ENCODE measurements around the gene RETN.
A peak's percentile ranks its signal among the peaks of the same experiment; 100 is the strongest.

RETN gene

GRCh38 chr19:7661744-7662538 lies 6.9 kb upstream of the RETN start:
- no peak for DNase-seq

- DNase-seq: no peak
Measured at GRCh38 chr19:7662657-7663056, 6.2 kb upstream of the RETN start.

- no peak for DNase-seq
Measured at GRCh38 chr19:7663706-7664105, 5.1 kb upstream of the RETN start.

GRCh38 chr19:7665076-7665475 lies 3.8 kb upstream of the RETN start:
- DNase-seq: peak; percentile 68

GRCh38 chr19:7669641-7670040 lies 792 bp downstream of the RETN start:
- no peak for DNase-seq

GRCh38 chr19:7670150-7670783 lies 1.4 kb downstream of the RETN start:
- DNase-seq: no peak

- no peak for DNase-seq
Measured at GRCh38 chr19:7670790-7671189, 1.9 kb downstream of the RETN start.

GRCh38 chr19:7672522-7672921 lies 3.7 kb downstream of the RETN start:
- no peak for DNase-seq

GRCh38 chr19:7674010-7675005 lies 5.5 kb downstream of the RETN start:
- peak; percentile 54 for DNase-seq

GRCh38 chr19:7676376-7676775 lies 7.5 kb downstream of the RETN start:
- no peak for DNase-seq

- DNase-seq: no peak
Measured at GRCh38 chr19:7676854-7677253, 8.0 kb downstream of the RETN start, which contains the start of gene MCEMP1. Gene MCEMP1 (plus strand): TSS chr19:7677090. CDS start chr19:7677121, 31 bp downstream.

GRCh38 chr19:7677669-7678311 lies 8.9 kb downstream of the RETN start:
- DNase-seq: no peak

GRCh38 chr19:7678971-7679751 lies 10.3 kb downstream of the RETN start:
- DNase-seq: no peak

- no peak for DNase-seq
Measured at GRCh38 chr19:7679771-7680605, 11.1 kb downstream of the RETN start.

GRCh38 chr19:7680606-7681339 lies 11.9 kb downstream of the RETN start, which contains the start of gene TRAPPC5:
Gene TRAPPC5 (plus strand): TSS chr19:7680833. CDS start chr19:7682254, 1,421 bp downstream.
- DNase-seq: peak; percentile 60

GRCh38 chr19:7681340-7682174 lies 12.7 kb downstream of the RETN start:
- DNase-seq: no peak

GRCh38 chr19:7682175-7682855 lies 13.5 kb downstream of the RETN start:
- no peak for DNase-seq

Measured in NCI-H446 treated with DMSO at 0.1 percent for 48 hours (cell line).